HG02970 (cell line): ENCODE results near the gene MX1.

ENCODE experiments used
- ATAC-seq: cut with Tn5 transposase; IDR thresholded peaks from one replicate; pipeline ENCODE4 v1.9.1; 2021; ENCODE audit warnings: mild to moderate bottlenecking, moderate library complexity, moderate number of reproducible peaks; ENCODE audit not compliant: unreplicated experiment, low FRiP score

Gene MX1, protein sequence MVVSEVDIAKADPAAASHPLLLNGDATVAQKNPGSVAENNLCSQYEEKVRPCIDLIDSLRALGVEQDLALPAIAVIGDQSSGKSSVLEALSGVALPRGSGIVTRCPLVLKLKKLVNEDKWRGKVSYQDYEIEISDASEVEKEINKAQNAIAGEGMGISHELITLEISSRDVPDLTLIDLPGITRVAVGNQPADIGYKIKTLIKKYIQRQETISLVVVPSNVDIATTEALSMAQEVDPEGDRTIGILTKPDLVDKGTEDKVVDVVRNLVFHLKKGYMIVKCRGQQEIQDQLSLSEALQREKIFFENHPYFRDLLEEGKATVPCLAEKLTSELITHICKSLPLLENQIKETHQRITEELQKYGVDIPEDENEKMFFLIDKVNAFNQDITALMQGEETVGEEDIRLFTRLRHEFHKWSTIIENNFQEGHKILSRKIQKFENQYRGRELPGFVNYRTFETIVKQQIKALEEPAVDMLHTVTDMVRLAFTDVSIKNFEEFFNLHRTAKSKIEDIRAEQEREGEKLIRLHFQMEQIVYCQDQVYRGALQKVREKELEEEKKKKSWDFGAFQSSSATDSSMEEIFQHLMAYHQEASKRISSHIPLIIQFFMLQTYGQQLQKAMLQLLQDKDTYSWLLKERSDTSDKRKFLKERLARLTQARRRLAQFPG

GRCh38 chr21:41425954-41426675 lies at the start of gene MX1:
TSS of gene MX1 (plus strand) at chr21:41426239. CDS start at chr21:41432071, 5,832 bp downstream.
- ATAC-seq: peak; percentile 78

DNA sequence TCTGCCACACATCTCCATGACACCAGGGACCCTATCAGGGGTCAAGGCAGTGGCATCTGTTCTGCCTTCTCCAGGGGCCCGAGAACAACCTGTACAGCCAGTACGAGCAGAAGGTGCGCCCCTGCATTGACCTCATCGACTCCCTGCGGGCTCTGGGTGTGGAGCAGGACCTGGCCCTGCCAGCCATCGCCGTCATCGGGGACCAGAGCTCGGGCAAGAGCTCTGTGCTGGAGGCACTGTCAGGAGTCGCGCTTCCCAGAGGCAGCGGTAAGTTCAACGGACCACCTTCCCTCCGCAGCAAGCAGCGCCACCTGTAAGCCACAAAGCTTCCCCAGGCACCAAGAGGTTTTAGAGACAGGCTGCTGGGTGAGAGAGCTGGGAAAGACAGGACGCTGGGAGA lies 48.3 kb upstream of the MX1 start:
- ATAC-seq: no peak

GRCh38 chr21:41378849-41379248 lies 47.2 kb upstream of the MX1 start:
- no peak for ATAC-seq

DNA sequence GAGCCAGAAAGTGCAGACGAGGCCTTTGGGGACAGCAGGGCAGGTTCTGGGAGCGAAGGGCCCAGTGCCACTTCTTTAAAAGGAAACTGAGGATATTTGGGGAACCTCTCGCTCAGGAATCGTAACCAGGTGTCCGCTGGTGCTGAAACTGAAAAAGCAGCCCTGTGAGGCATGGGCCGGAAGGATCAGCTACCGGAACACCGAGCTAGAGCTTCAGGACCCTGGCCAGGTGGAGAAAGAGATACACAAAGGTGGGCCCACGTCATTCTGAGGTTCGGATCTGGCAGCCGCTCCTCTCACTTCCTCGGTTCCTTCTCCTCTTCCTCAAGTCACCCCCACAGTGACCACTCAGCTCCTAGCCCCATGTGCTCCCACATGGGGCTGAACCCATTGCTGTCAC lies 46.1 kb upstream of the MX1 start:
- ATAC-seq: no peak

- ATAC-seq: no peak
Observed at GRCh38 chr21:41381731-41382130, 44.3 kb upstream of the MX1 start.

DNA sequence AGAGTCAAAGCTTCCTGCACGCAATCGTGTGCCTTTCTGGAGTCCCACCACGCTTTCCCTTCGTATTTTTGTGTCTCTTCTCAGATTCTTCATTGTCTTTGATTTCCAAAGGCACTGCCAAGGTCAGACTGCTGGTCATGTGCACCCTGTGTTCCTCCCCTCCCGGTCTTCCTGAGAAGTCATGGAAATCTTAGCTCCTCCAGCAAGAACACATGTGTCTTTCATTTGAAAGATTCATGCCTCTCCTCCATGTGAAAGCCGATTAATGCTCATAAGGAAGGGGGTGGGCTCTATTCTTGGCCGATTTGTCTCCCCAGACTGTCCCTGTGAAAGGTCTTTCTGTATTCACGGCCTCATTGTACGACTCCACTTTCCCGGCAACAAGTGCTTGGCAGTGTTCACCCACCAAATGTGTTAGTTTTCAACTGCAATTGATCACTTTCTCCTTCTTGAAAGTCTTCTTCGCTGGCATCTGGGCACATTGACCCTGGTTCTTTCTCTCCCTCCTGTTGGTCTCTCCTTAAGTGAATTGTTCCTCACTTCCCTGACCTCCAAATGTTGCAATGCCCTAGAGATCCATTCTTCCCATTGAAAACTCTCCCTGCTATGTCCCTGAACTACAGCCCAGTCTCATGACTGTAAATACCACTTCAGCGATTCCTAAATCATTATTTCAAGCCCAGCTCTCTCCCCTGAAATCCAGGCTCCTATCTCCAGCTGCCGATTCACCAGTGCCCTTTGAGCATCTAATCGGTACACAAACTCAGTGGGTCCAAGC lies 38.8 kb upstream of the MX1 start:
- no peak for ATAC-seq

DNA sequence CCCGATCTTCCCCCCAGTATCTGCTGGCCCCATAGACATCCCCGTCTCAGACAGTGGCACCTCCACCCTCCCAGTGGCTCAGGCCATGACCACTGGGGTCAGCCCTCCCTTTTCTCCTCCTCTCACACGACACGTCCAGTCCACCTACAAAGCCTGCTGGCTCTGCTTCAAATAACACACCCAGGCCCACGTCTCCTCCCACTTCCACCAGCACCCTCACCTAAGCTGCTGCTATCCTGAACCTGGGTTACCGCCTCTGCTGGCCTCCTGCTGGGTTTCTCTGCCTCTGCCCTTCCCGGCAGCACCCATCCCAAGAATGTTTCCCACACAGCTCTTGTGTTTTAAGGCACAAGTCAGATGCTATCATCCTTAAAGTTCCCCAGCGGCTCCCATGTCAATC lies 38.2 kb upstream of the MX1 start:
- no peak for ATAC-seq

- ATAC-seq: no peak
Observed at GRCh38 chr21:41388259-41388658, 37.8 kb upstream of the MX1 start.

DNA sequence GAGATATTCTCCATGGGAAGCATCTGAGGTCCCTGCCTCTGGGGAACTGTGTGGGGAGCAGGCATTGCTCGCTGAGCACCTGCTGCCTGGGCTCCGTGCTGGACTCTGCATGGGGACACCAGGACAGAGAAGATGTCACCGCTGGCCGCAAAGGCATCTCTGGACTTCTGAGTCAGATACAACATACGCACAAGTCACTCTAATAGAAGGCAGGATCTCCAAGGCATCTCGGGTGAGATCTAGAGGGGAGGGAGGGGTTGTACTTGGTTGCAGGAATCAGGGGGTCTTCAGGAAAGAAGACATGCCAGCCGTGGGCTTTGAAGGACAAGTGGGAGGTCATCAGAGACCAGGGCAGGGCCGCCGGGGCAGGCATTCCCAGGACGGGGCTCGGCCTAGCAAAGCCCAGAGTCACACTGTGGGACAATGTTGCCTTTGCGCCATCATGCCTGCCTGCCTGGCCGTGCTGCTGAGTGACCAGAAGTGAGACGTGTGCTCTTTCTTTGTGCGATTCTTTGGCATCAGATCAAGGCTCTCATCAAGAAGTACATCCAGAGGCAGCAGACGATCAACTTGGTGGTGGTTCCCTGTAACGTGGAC lies 35.9 kb upstream of the MX1 start:
- no peak for ATAC-seq

DNA sequence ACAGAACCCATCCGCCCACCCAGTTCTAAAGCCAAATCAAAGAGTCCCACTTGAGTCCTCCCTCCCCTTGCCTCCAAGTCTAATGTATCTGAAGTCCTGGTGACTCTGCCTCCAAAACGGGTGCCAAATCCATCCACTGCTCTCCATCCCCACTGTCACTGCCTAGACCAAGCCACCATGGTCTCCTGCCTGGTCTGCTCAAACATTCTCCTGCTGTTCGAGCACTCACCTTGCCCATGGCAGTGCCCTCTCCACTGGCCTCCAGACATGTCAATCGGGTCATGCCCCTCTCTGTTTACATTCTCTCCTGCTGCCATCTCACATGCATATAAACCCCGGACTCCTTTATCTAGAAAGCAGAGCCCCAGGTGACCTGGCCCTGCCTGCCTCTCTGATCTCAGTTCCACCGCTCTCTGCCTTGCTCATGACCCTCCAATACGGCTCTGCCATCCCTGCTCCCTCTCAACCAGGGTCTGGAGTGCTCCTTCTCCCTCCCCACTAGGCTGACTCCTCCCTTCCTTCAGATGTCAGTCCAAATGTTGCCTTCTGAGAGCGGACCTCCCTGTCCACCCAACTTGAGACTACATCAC lies 32.1 kb upstream of the MX1 start:
- no peak for ATAC-seq

- ATAC-seq: no peak
Observed at GRCh38 chr21:41396558-41397075, 29.4 kb upstream of the MX1 start.

- no peak for ATAC-seq
Observed at GRCh38 chr21:41397471-41397891, 28.6 kb upstream of the MX1 start.

DNA sequence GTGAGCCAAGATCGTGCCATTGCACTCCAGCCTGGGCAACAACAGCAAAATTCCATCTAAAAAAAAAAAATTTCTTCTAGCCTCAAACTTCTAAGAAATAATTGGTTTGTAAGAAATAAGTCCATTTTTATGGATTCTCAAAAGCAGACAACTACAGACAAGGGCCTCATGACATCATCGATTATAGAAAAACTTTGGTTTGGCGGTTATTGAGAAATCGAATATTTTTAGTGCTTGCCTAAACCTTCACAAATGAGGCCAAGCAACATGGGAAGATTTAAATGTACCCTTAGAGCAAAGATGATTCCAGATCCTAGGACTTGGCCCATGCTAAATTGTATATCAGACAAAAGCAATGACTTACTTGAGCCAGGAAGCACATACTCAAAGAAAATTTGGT lies 27.8 kb upstream of the MX1 start:
- ATAC-seq: no peak

DNA sequence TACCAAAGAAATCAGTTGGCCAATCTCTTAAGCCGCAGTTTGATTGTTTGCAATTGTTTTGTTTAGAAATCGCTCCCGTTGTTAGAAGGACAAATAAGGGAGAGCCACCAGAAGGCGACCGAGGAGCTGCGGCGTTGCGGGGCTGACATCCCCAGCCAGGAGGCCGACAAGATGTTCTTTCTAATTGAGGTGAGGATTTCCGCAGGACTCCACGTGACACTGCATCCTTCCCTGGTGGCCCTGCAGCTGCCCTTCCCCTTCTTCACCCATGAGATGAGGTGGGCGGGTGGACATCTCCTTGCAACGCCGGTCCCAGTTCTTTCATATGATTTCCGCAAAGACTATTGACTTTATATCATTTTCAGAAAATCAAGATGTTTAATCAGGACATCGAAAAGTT lies 27.2 kb upstream of the MX1 start:
- ATAC-seq: no peak

GRCh38 chr21:41399246-41399800 lies 26.7 kb upstream of the MX1 start:
- no peak for ATAC-seq

GRCh38 chr21:41402231-41402630 lies 23.8 kb upstream of the MX1 start:
- ATAC-seq: no peak

DNA sequence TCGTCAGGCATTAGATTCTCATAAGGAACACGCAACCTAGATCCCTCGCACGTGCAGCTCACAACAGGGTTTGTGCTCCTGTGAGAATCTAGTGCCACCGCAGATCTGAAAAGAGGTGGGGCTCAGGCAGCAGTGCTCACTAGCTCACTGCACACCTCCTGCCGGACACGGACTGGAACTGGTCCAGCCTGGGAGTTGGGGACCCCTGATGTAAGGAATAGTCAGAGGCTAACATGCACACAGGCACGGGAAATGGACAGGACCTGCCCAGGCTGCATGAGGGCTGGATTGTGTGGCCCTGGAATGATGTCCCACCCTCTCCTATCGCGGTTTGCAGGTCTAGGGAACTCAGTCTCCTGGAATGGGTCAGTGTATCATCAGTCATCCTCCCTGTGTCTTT lies 23.2 kb upstream of the MX1 start:
- no peak for ATAC-seq

GRCh38 chr21:41403331-41403730 lies 22.7 kb upstream of the MX1 start:
- no peak for ATAC-seq

DNA sequence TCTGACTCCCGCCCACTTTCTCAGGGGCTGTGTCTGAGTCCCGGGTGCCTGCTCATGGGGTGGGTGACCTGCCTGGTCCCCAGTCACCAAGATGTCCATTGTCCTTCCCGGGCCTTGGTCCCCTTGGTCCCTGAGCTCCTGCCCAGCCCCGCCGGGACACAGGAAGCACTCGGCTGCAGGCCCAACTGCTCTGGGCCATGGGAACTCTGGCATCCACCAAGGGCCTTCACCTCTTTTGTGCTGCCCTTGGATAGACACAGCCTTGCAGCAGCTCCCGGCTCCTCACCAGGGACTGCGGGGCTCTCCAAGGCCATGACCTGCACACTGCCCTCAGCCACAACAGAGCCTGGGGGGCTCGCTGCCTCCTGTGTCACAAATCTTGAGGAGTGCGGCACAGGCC lies 22.1 kb upstream of the MX1 start:
- no peak for ATAC-seq
